Memory B cell (primary cell): ENCODE data around the gene NAALAD2.
"Not testable (repeated sequence)": the region's sequence is repeated elsewhere in the genome, so short reads cannot be mapped to it uniquely, and the experiment has no call there.

Experiments used
- ATAC-seq: fragments of 150-1000 bp; cut with Tn5 transposase; 2 replicates; pipeline ENCODE4 v1.10.0; 2021; ENCODE audit warnings: low read depth, mild to moderate bottlenecking, moderate library complexity
- DNase-seq, 2 donors: peaks; one replicate each; pipeline ENCODE4 v3.0.0; 2022; ENCODE audit warnings: low spot score in 2 of 2
- H3K27ac Mint-ChIP-seq: one replicate; pipeline ENCODE4 v1.8.0; 2022; ENCODE audit warnings: mild to moderate bottlenecking, moderate library complexity, mixed read lengths
- H3K27me3 Mint-ChIP-seq: one replicate; pipeline ENCODE4 v1.8.0; 2022; ENCODE audit warnings: mixed read lengths
- H3K36me3 Mint-ChIP-seq: one replicate; pipeline ENCODE4 v1.8.0; 2022; ENCODE audit warnings: mild to moderate bottlenecking, mixed read lengths
- H3K4me1 Mint-ChIP-seq: one replicate; pipeline ENCODE4 v1.8.0; 2022; ENCODE audit warnings: mixed read lengths
- H3K4me3 Mint-ChIP-seq: one replicate; pipeline ENCODE4 v1.8.0; 2022; ENCODE audit warnings: mild to moderate bottlenecking, moderate library complexity, mixed read lengths
- H3K9me3 Mint-ChIP-seq: one replicate; pipeline ENCODE4 v1.8.0; 2022; ENCODE audit warnings: mixed read lengths

NAALAD2 gene

GRCh38 chr11:90167704-90168103 lies 33.2 kb downstream of the NAALAD2 start:
- not testable (repeated sequence) for H3K9me3 Mint-ChIP-seq

GRCh38 chr11:90168571-90168970 lies 34.1 kb downstream of the NAALAD2 start:
- Mint-ChIP-seq H3K36me3 (no peaks in the 10 kb centered on the region), H3K27me3 (peaks cover 9% of the 10 kb centered on the region), H3K9me3 (peaks cover 3% of the 10 kb centered on the region), H3K4me1 (no peaks in the 10 kb centered on the region), H3K27ac (no peak overlapping the region), H3K4me3 (no peak overlapping the region)
- ATAC-seq (no peak), DNase-seq (no peak)

More at GRCh38 chr11:90167704-90168103, 33.2 kb downstream of the NAALAD2 start:
- H3K27me3 Mint-ChIP-seq, H3K4me1 Mint-ChIP-seq, H3K36me3 Mint-ChIP-seq, H3K4me3 Mint-ChIP-seq, DNase-seq, ATAC-seq, H3K27ac Mint-ChIP-seq: not testable (repeated sequence)

GRCh38 chr11:90171359-90171758 lies 36.9 kb downstream of the NAALAD2 start:
- H3K4me3 Mint-ChIP-seq, result no peak overlapping the region
- no peaks in the 10 kb centered on the region for H3K4me1 Mint-ChIP-seq
- no peaks in the 10 kb centered on the region for H3K36me3 Mint-ChIP-seq
- H3K27ac Mint-ChIP-seq, result no peak overlapping the region
- ATAC-seq, result no peak
- H3K9me3 Mint-ChIP-seq, result no peaks in the 10 kb centered on the region
- DNase-seq, result no peak
- peaks cover 4% of the 10 kb centered on the region for H3K27me3 Mint-ChIP-seq

GRCh38 chr11:90176069-90176468 lies 41.6 kb downstream of the NAALAD2 start:
- no peak overlapping the region for H3K27ac Mint-ChIP-seq
- H3K4me1 Mint-ChIP-seq, result no peaks in the 10 kb centered on the region
- H3K9me3 Mint-ChIP-seq, result peaks cover 3% of the 10 kb centered on the region
- ATAC-seq (no peak), DNase-seq (no peak)
- no peaks in the 10 kb centered on the region for H3K36me3 Mint-ChIP-seq
- H3K27me3 Mint-ChIP-seq, result peaks cover 4% of the 10 kb centered on the region
- no peak overlapping the region for H3K4me3 Mint-ChIP-seq

GRCh38 chr11:90178751-90179150 lies 44.3 kb downstream of the NAALAD2 start:
- Mint-ChIP-seq H3K27me3 (peaks cover 1% of the 10 kb centered on the region), H3K4me3 (no peak overlapping the region), H3K27ac (no peak overlapping the region), H3K9me3 (peaks cover 3% of the 10 kb centered on the region), H3K36me3 (no peaks in the 10 kb centered on the region), H3K4me1 (no peaks in the 10 kb centered on the region)
- ATAC-seq (no peak), DNase-seq (no peak)

GRCh38 chr11:90179923-90180322 lies 45.5 kb downstream of the NAALAD2 start:
- H3K4me1 Mint-ChIP-seq, result no peaks in the 10 kb centered on the region
- no peaks in the 10 kb centered on the region for H3K36me3 Mint-ChIP-seq
- ATAC-seq, result no peak
- H3K27ac Mint-ChIP-seq, result no peak overlapping the region
- peaks cover 3% of the 10 kb centered on the region for H3K9me3 Mint-ChIP-seq
- no peak overlapping the region for H3K4me3 Mint-ChIP-seq
- peaks cover 1% of the 10 kb centered on the region for H3K27me3 Mint-ChIP-seq
- DNase-seq, result no peak

GRCh38 chr11:90187839-90188238 lies 53.4 kb downstream of the NAALAD2 start:
- Mint-ChIP-seq H3K4me3 (no peak overlapping the region), H3K9me3 (no peaks in the 10 kb centered on the region), H3K27me3 (no peaks in the 10 kb centered on the region), H3K27ac (no peak overlapping the region), H3K36me3 (no peaks in the 10 kb centered on the region), H3K4me1 (no peaks in the 10 kb centered on the region)
- DNase-seq (no peak), ATAC-seq (no peak)

- Mint-ChIP-seq H3K27ac (no peak overlapping the region), H3K27me3 (no peaks in the 10 kb centered on the region), H3K4me1 (no peaks in the 10 kb centered on the region), H3K36me3 (no peaks in the 10 kb centered on the region), H3K9me3 (no peaks in the 10 kb centered on the region), H3K4me3 (no peak overlapping the region)
- ATAC-seq (no peak), DNase-seq (no peak)
Measured at GRCh38 chr11:90189011-90189410, 54.5 kb downstream of the NAALAD2 start.

GRCh38 chr11:90192869-90193582 lies 58.6 kb downstream of the NAALAD2 start:
- no peaks in the 10 kb centered on the region for H3K27me3 Mint-ChIP-seq
- no peaks in the 10 kb centered on the region for H3K4me1 Mint-ChIP-seq
- ATAC-seq (no peak), DNase-seq (no peak)
- peaks cover 3% of the 10 kb centered on the region for H3K36me3 Mint-ChIP-seq
- no peaks in the 10 kb centered on the region for H3K9me3 Mint-ChIP-seq
- no peak overlapping the region for H3K4me3 Mint-ChIP-seq
- H3K27ac Mint-ChIP-seq, result no peak overlapping the region

GRCh38 chr11:90197377-90197776 lies 62.9 kb downstream of the NAALAD2 start:
- Mint-ChIP-seq H3K36me3 (peaks cover 10% of the 10 kb centered on the region), H3K27me3 (no peaks in the 10 kb centered on the region), H3K9me3 (no peaks in the 10 kb centered on the region), H3K4me3 (no peak overlapping the region), H3K4me1 (no peaks in the 10 kb centered on the region), H3K27ac (no peak overlapping the region)
- ATAC-seq, result no peak
- no peak for DNase-seq

GRCh38 chr11:90202342-90202741 lies 67.9 kb downstream of the NAALAD2 start:
- ATAC-seq, result no peak
- Mint-ChIP-seq H3K4me3 (no peak overlapping the region), H3K9me3 (no peaks in the 10 kb centered on the region), H3K27ac (peak overlapping the region; percentile 21), H3K36me3 (peaks cover 18% of the 10 kb centered on the region), H3K27me3 (no peaks in the 10 kb centered on the region), H3K4me1 (no peaks in the 10 kb centered on the region)
- DNase-seq, result no peak

GRCh38 chr11:90204407-90204806 lies 69.9 kb downstream of the NAALAD2 start:
- H3K4me1 Mint-ChIP-seq, result no peaks in the 10 kb centered on the region
- no peak overlapping the region for H3K4me3 Mint-ChIP-seq
- DNase-seq (no peak), ATAC-seq (no peak)
- peaks cover 15% of the 10 kb centered on the region for H3K36me3 Mint-ChIP-seq
- H3K27ac Mint-ChIP-seq, result no peak overlapping the region
- no peaks in the 10 kb centered on the region for H3K27me3 Mint-ChIP-seq
- no peaks in the 10 kb centered on the region for H3K9me3 Mint-ChIP-seq

GRCh38 chr11:90204832-90205646 lies 70.6 kb downstream of the NAALAD2 start:
- peak in 1 of 2 donors; percentile 46 for DNase-seq
- Mint-ChIP-seq H3K27me3 (no peaks in the 10 kb centered on the region), H3K4me3 (no peak overlapping the region), H3K4me1 (no peaks in the 10 kb centered on the region), H3K27ac (no peak overlapping the region), H3K36me3 (peaks cover 21% of the 10 kb centered on the region), H3K9me3 (no peaks in the 10 kb centered on the region)
- peak; percentile 45 for ATAC-seq

GRCh38 chr11:90207992-90208391 lies 73.5 kb downstream of the NAALAD2 start:
- ATAC-seq, H3K4me3 Mint-ChIP-seq, H3K9me3 Mint-ChIP-seq, DNase-seq, H3K27me3 Mint-ChIP-seq, H3K27ac Mint-ChIP-seq, H3K4me1 Mint-ChIP-seq: not testable (repeated sequence)
- H3K36me3 Mint-ChIP-seq, result peaks cover 15% of the 10 kb centered on the region
